ENCODE results near the gene CASS4. TPM values are rescaled to one million over a fixed set of nuclear protein-coding genes. Genes with fewer than 3 reads are reported as not detected.

Gene CASS4
- polyA plus RNA-seq, 1 donor (not counting 4 experiments of a cell fraction or from before 2014, with no cell fraction given) = 0.01 TPM

DNA sequence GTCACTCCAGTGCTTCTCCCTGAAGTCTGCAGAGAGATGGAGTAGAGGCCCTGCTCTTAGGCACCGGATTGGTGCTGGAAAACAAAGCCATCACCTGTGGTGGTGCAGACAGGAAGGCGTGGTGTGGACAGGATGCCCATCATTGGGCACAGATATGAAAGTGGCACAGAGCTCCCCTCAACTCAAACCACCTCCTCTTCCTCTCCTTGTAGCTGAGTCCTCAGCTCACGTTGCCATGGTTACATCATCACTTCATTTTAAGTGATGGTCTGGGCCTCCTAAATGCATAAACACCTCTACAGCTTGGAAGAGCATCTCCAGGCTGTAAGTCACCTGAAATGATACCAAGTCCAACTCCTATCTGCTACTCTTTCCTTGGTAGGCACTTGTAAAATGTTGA lies 48.4 kb downstream of the CASS4 start:
- FAIRE-seq (no peak), DNase-seq (ENCODE audit: low read depth, low spot score) (no peak)
- Histone ChIP-seq H3K36me3 (ENCODE audit: control insufficient read depth in 2 of 2, extremely low read depth in 1 of 2, insufficient read depth in 2 of 2, low read length in 2 of 2) (no peaks in the 10 kb centered on the region), H3K4me1 (ENCODE audit: control insufficient read depth, extremely low read depth, insufficient read depth, low read length) (no peaks in the 10 kb centered on the region), H3K9me3 (ENCODE audit: control insufficient read depth, low read depth, low read length) (no peaks in the 10 kb centered on the region), H3K79me2 (ENCODE audit: control insufficient read depth, insufficient read depth, low read length) (no peaks in the 10 kb centered on the region), H3K4me2 (ENCODE audit: control insufficient read depth, extremely low read depth, insufficient read depth, low read depth, low read length) (no peak overlapping the region), H3K4me3 (ENCODE audit: control insufficient read depth in 2 of 3, extremely low read depth in 1 of 3, insufficient read depth in 2 of 3, low read depth in 1 of 3, low read length in 3 of 3) (no peak overlapping the region), H4K20me1 (ENCODE audit: control insufficient read depth, extremely low read depth, insufficient read depth, low read length) (no peaks in the 10 kb centered on the region), H3K9ac (ENCODE audit: control insufficient read depth, extremely low read depth, insufficient read depth, low read length) (no peak overlapping the region), H3K27me3 (ENCODE audit: control insufficient read depth, extremely low read depth, insufficient read depth, low read length) (no peaks in the 10 kb centered on the region), H3K27ac (ENCODE audit: control insufficient read depth, insufficient read depth, low read length) (no peak overlapping the region), H3K9me1 (ENCODE audit: control insufficient read depth, extremely low read depth, insufficient read depth, low read length) (no peaks in the 10 kb centered on the region), H2AFZ (ENCODE audit: control insufficient read depth, low read length) (no peak overlapping the region)
- dilution Hi-C loops (cut with MboI; ENCODE audit: extremely low pct_ligation_motif_present, low sequenced_read_pairs) = no loop called here
- TF ChIP-seq, protein P1, sequence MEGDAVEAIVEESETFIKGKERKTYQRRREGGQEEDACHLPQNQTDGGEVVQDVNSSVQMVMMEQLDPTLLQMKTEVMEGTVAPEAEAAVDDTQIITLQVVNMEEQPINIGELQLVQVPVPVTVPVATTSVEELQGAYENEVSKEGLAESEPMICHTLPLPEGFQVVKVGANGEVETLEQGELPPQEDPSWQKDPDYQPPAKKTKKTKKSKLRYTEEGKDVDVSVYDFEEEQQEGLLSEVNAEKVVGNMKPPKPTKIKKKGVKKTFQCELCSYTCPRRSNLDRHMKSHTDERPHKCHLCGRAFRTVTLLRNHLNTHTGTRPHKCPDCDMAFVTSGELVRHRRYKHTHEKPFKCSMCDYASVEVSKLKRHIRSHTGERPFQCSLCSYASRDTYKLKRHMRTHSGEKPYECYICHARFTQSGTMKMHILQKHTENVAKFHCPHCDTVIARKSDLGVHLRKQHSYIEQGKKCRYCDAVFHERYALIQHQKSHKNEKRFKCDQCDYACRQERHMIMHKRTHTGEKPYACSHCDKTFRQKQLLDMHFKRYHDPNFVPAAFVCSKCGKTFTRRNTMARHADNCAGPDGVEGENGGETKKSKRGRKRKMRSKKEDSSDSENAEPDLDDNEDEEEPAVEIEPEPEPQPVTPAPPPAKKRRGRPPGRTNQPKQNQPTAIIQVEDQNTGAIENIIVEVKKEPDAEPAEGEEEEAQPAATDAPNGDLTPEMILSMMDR (optimal IDR thresholded peaks at IDR 0.05 in 1 of 3, IDR thresholded peaks at IDR 0.05 in 1 of 3, conservative IDR thresholded peaks at IDR 0.05 in 1 of 3; ENCODE audit: extremely low read depth in 1 of 3, insufficient read depth in 2 of 3, low read length in 3 of 3) = no peak
- no peak for TF ChIP-seq EZH2 (IDR thresholded peaks at IDR 0.05; ENCODE audit: low read length)

DNA sequence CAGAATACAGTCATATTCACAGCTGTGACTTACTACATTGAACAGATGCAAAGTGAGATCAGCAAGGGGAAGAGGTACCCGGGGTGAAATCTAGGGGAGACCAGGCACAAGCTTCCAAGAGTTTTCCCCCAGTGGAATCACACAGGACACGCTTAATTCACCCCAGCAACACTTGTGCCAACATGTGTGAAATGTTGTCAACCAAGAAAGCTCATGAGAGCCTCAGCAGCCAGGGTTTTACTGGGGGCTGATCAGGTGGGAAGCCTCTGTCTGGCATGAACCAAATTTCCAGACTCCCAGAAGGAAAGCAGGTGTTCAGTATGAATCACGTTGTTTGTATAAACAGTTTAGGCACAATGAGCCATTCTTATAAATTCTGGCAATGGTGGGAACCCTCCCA lies 49.5 kb downstream of the CASS4 start:
- Histone ChIP-seq H3K4me3 (ENCODE audit: control insufficient read depth in 2 of 3, extremely low read depth in 1 of 3, insufficient read depth in 2 of 3, low read depth in 1 of 3, low read length in 3 of 3) (no peak overlapping the region), H3K9ac (ENCODE audit: control insufficient read depth, extremely low read depth, insufficient read depth, low read length) (no peak overlapping the region), H3K9me3 (ENCODE audit: control insufficient read depth, low read depth, low read length) (no peaks in the 10 kb centered on the region), H3K79me2 (ENCODE audit: control insufficient read depth, insufficient read depth, low read length) (no peaks in the 10 kb centered on the region), H2AFZ (ENCODE audit: control insufficient read depth, low read length) (no peak overlapping the region), H3K4me2 (ENCODE audit: control insufficient read depth, extremely low read depth, insufficient read depth, low read depth, low read length) (no peak overlapping the region), H3K27ac (ENCODE audit: control insufficient read depth, insufficient read depth, low read length) (no peak overlapping the region), H3K27me3 (ENCODE audit: control insufficient read depth, extremely low read depth, insufficient read depth, low read length) (no peaks in the 10 kb centered on the region), H4K20me1 (ENCODE audit: control insufficient read depth, extremely low read depth, insufficient read depth, low read length) (no peaks in the 10 kb centered on the region), H3K4me1 (ENCODE audit: control insufficient read depth, extremely low read depth, insufficient read depth, low read length) (no peaks in the 10 kb centered on the region), H3K36me3 (ENCODE audit: control insufficient read depth in 2 of 2, extremely low read depth in 1 of 2, insufficient read depth in 2 of 2, low read length in 2 of 2) (no peaks in the 10 kb centered on the region), H3K9me1 (ENCODE audit: control insufficient read depth, extremely low read depth, insufficient read depth, low read length) (no peaks in the 10 kb centered on the region)
- dilution Hi-C loops (cut with MboI; ENCODE audit: extremely low pct_ligation_motif_present, low sequenced_read_pairs) = no loop called here
- no peak for DNase-seq (ENCODE audit: low read depth, low spot score)
- FAIRE-seq = no peak
- TF ChIP-seq, protein P1 (optimal IDR thresholded peaks at IDR 0.05 in 1 of 3, IDR thresholded peaks at IDR 0.05 in 1 of 3, conservative IDR thresholded peaks at IDR 0.05 in 1 of 3; ENCODE audit: extremely low read depth in 1 of 3, insufficient read depth in 2 of 3, low read length in 3 of 3) = no peak
- TF ChIP-seq EZH2 (IDR thresholded peaks at IDR 0.05; ENCODE audit: low read length) = no peak

All from keratinocyte (primary cell).